GM19467 (cell line): ENCODE measurements around the gene SCN1A.
"Not testable (repeated sequence)": the region's sequence is repeated elsewhere in the genome, so short reads cannot be mapped to it uniquely, and the experiment has no call there.

ENCODE experiments used
- ATAC-seq: cut with Tn5 transposase; IDR thresholded peaks from one replicate; pipeline ENCODE4 v1.9.1; 2021; ENCODE audit warnings: mild to moderate bottlenecking, moderate library complexity; ENCODE audit not compliant: unreplicated experiment

The SCN1A gene

GRCh38 chr2:166135849-166136258 is 8.0 kb upstream of the SCN1A start:
- no peak for ATAC-seq

- ATAC-seq = no peak
Measured at GRCh38 chr2:166135152-166135848, 7.5 kb upstream of the SCN1A start.

DNA sequence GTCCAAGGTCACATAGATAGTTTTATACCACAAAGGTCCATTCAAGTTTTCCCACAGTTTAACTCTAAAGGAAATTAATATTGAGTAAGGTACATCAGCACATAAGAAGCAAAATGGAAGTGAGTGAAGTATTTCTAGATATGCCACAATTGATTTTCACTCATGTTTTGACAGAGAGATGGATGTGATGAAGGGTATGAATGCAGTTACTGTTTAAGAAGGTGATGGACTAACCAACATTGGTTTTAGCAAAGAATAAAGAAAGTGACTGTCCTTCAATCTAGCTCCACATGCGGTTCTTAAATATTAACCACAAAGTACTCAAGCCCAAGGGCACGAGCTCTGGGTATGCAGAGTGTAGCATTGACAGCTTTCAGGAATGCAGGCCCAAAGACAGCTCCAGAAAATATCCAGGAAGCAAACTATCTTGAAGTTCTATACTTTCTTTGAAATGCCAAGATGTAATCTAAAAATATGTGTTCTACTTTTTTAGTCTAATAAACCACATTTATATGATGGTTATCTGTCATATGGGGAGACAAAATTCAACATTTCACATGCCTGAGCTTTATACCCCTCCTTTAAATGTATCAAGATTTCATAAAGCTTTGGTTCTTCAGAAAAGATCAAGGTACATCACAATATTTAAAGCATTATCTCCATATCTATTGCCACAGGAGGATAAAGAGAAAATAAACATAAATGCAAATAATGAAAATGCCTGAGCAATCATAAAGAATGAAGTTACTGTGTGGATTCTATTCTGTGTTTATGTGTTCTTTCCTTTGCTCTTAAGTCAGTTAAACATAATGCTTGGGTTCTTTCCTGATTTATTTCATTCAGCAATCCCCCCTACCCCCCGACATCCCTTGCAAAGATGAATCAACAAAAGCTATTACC is 6.7 kb upstream of the SCN1A start:
- ATAC-seq = no peak

GRCh38 chr2:166133653-166134052 is 5.8 kb upstream of the SCN1A start:
- ATAC-seq = no peak

DNA sequence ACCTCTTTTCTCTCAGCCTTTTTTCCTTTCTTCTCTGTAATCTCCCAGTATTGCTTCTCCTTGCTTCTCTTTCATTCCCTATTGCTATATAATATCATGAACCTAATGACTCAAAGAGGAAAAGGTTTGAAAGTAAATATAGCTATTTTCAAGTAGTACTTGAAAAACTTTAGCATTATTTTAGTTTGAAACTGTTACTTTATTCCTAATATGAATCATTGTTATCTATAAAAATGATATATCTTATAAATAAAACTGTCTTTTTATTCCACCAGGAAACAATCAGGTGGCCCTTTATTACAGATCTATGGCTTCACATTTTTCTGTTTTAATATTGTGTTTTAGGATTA is 311 bp upstream of the SCN1A start:
- no peak for ATAC-seq

GRCh38 chr2:166126007-166126639 is 1.7 kb downstream of the SCN1A start:
- no peak for ATAC-seq

DNA sequence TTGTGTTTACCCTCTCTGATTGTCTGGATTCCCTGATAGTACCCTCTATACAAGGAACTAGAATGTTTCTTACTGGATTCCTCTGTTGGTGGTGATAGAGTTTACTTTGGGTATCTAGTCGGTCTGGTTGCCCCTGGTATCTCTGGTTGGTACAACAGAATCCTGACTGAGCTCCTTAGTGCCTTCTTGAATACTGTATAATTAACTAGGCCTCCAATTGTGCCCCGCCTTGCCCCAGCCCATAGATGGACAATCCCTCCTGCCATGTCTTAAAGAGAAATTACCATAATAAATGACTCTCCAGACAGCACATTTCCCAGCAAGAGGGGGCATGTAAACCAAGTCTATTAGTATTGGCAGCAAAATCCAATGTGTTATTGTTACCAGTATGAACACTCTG is 2.3 kb downstream of the SCN1A start:
- ATAC-seq = no peak

- ATAC-seq = no peak
Measured at GRCh38 chr2:166118180-166118579, 9.6 kb downstream of the SCN1A start.

DNA sequence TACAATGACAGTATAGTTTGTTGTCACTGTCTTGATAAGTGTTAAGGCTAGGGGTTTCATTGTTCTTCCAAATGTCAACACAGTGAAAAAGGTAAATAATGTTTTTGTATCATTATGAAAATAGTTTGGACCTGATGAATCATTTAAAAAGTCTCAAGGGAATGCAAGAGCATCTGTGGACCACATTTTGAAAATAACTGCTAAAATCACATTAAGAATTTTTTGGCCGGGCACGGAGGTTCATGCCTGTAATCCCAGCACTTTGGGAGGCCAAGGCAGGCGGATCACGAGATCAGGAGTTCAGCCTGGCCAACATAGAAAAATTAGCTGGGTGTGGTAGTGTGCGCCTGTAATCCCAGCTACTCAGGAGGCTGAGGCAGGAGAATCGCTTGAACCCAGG is 10.3 kb downstream of the SCN1A start:
- no peak for ATAC-seq

DNA sequence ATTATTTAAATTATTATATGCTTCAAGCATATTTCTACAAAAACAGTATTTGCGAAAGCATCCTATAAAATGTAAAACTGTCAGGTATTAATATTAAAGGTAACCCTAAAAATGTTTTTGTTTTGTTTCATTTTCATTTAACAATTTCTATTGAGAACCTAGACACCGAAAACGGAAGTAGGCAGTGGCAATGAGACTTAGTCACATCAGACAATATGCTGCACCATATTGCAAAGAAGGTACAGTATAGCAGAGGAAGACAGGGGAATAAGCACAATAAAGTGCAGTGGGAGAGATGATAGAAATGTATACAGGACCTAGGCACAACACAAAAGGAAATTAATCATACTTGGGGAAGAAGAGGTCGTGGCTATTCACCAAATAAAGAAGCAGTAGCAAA is 12.2 kb downstream of the SCN1A start:
- ATAC-seq = peak; percentile 62

- ATAC-seq = no peak
Measured at GRCh38 chr2:166112193-166112605, 15.6 kb downstream of the SCN1A start.

GRCh38 chr2:166106431-166107015 is 21.3 kb downstream of the SCN1A start:
- no peak for ATAC-seq

- ATAC-seq = no peak
Measured at GRCh38 chr2:166104773-166105172, 23.0 kb downstream of the SCN1A start.

DNA sequence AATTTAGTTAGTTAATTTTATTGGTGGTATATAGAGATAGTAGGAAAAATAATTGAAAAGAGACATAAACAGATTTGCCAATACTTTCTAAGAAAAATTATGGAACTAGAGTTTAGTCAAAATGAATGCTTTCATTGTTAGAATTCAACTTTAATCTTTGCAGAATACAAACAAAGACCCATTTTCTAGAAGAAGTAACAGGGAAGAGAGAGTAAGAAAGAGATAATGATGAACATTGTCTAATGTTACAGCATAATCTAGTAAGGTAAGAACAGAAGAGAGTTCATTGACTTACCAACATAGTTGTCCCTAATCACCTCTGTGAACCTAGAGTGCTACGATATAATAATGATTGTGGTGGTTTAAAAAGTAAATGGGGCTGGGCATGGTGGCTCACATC is 23.7 kb downstream of the SCN1A start:
- no peak for ATAC-seq

- ATAC-seq = not testable (repeated sequence)
Measured at GRCh38 chr2:166103277-166103676, 24.5 kb downstream of the SCN1A start.

- no peak for ATAC-seq
Measured at GRCh38 chr2:166094325-166094724, 33.5 kb downstream of the SCN1A start.

GRCh38 chr2:166092889-166093288 is 34.9 kb downstream of the SCN1A start:
- ATAC-seq = no peak

DNA sequence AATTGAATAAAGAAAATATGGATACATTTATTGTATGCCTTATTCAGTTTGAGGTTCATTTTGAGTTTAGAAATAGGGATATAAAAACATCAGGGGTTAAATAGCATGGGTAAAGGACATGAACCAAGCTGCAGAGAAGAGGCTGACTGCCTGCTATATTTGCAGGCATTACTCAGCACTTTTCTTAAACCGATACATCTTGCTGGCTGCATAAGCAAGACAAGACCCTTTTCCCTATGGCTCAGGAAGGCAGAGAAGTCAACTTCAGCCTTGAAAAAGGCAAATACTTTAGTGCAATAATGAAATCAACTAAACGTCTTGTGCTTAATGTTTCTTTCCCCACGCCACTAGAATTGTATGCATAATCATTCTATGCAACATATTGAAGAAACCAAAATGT is 36.4 kb downstream of the SCN1A start:
- ATAC-seq = no peak

GRCh38 chr2:166090908-166091307 is 36.9 kb downstream of the SCN1A start:
- ATAC-seq = no peak

- ATAC-seq = no peak
Measured at GRCh38 chr2:166090346-166090745, 37.5 kb downstream of the SCN1A start.

DNA sequence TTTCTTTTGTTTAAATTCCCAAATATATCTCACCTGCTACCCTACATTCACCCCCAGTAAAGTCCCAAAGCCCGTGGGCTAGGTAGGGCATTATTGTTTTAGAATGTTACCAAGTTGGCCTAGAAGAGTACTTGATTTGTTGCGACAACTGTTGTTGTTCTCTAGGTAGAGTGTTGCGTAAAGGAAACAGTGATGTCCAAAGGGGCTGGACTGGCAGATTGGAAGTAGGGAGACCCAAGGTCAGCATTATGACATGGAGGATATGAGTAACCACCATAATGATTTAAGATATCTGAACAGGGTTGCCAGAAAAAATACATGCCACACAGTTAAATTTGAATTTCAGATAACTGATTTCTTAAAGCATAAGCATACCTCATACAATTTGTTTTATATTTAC is 39.2 kb downstream of the SCN1A start:
- no peak for ATAC-seq
